HEK293 (cell line): Measurements from ENCODE around the gene CPNE9.

Experiments used
- CTCF ChIA-PET: fragments of 350-600 bp; formaldehyde crosslinking; extraction: SDS; loops from one replicate; lab custom pipeline; 2021; ENCODE audit warnings: antibody characterized with exemption; lab: Yijun Ruan, JAX
- POLR2A ChIA-PET: fragments of 300-600 bp; formaldehyde crosslinking; extraction: SDS; loops from one replicate; lab custom pipeline; 2020; ENCODE audit warnings: antibody characterized with exemption, inconsistent platforms; lab: Yijun Ruan, JAX
- H3K27ac ChIP-seq: fragments of 200-500 bp; sonication (Bioruptor generic); 2 replicates; pipeline ENCODE4 v1.5.1; 2014; ENCODE audit warnings: low read depth, low read length, control low read depth, inconsistent platforms; ENCODE audit errors: extremely low read depth
- H3K36me3 ChIP-seq, 2 experiments: fragments of 200-500 bp in 1 of 2; sonication (Bioruptor generic) in 1 of 2; 1 replicate in 1 of 2; 2 replicates in 1 of 2; pipeline ENCODE4 v1.5.1; 2014 to 2017; ENCODE audit warnings: inconsistent platforms in 2 of 2, low read length in 2 of 2; ENCODE audit not compliant: control insufficient read depth in 2 of 2, insufficient read depth in 1 of 2
- H3K4me1 ChIP-seq: fragments of 200-500 bp; sonication (Bioruptor generic); 2 replicates; pipeline ENCODE4 v1.5.1; 2014; ENCODE audit warnings: mild to moderate bottlenecking, low read length, inconsistent platforms; ENCODE audit not compliant: control insufficient read depth, insufficient read depth
- H3K4me3 ChIP-seq: 2 replicates; pipeline ENCODE4 v1.5.1; 2011; ENCODE audit warnings: low read depth, mild to moderate bottlenecking, control low read depth, low read length, moderate library complexity
- H3K9me3 ChIP-seq: fragments of 200-500 bp; sonication (Bioruptor generic); 2 replicates; pipeline ENCODE4 v1.5.1; 2014; ENCODE audit warnings: low read depth, low read length, inconsistent platforms; ENCODE audit not compliant: control insufficient read depth, insufficient read depth
- HOXA7 ChIP-seq: sonication (generic); formaldehyde crosslinking; IDR thresholded peaks from 2 replicates; pipeline ENCODE4 v1.8.1; 2022; ENCODE audit warnings: missing genetic modification reagents, borderline replicate concordance
- SP2 ChIP-seq: fragments of 450-650 bp; formaldehyde crosslinking; IDR thresholded peaks from 2 replicates; pipeline ENCODE4 v1.5.1; 2016; ENCODE audit warnings: missing biosample characterization, missing genetic modification characterization
- ZBTB8A ChIP-seq: fragments of 450-650 bp; formaldehyde crosslinking; IDR thresholded peaks from 2 replicates; pipeline ENCODE4 v1.5.1; 2016; ENCODE audit warnings: missing biosample characterization, missing genetic modification characterization
- ZEB2 ChIP-seq: fragments of 450-650 bp; formaldehyde crosslinking; IDR thresholded peaks from 2 replicates; pipeline ENCODE4 v1.5.1; 2016; ENCODE audit warnings: missing biosample characterization, missing genetic modification characterization
- ZIC2 ChIP-seq: fragments of 450-650 bp; formaldehyde crosslinking; IDR thresholded peaks from 2 replicates; pipeline ENCODE4 v1.5.1; 2016; ENCODE audit warnings: missing biosample characterization, missing genetic modification characterization
- ZNF132 ChIP-seq: fragments of 450-650 bp; formaldehyde crosslinking; IDR thresholded peaks from 2 replicates; pipeline ENCODE4 v1.5.1; 2017; ENCODE audit warnings: missing biosample characterization, missing genetic modification characterization, borderline replicate concordance
- ZNF341 ChIP-seq: fragments of 450-650 bp; formaldehyde crosslinking; IDR thresholded peaks from 2 replicates; pipeline ENCODE4; 2016; ENCODE audit warnings: low read depth, missing biosample characterization, missing genetic modification characterization
- ZNF416 ChIP-seq: fragments of 450-650 bp; formaldehyde crosslinking; IDR thresholded peaks from 2 replicates; pipeline ENCODE4 v1.5.1; 2016; ENCODE audit warnings: missing biosample characterization, missing genetic modification characterization
- ZNF433 ChIP-seq: fragments of 450-650 bp; formaldehyde crosslinking; IDR thresholded peaks from 2 replicates; pipeline ENCODE4 v1.5.1; 2016; ENCODE audit warnings: missing biosample characterization, missing genetic modification characterization, low read depth
- ZNF501 ChIP-seq: fragments of 450-650 bp; formaldehyde crosslinking; IDR thresholded peaks from 2 replicates; pipeline ENCODE4 v1.5.1; 2016; ENCODE audit warnings: missing biosample characterization, missing genetic modification characterization
- ZNF529 ChIP-seq: fragments of 450-650 bp; formaldehyde crosslinking; IDR thresholded peaks from 2 replicates; pipeline ENCODE4 v1.5.1; 2017; ENCODE audit warnings: missing genetic modification characterization, missing biosample characterization; ENCODE audit not compliant: insufficient replicate concordance
- ZNF664 ChIP-seq: fragments of 450-650 bp; formaldehyde crosslinking; IDR thresholded peaks from 2 replicates; pipeline ENCODE4 v1.5.1; 2016; ENCODE audit warnings: missing biosample characterization, missing genetic modification characterization
- ZNF768 ChIP-seq: fragments of 450-650 bp; formaldehyde crosslinking; IDR thresholded peaks from 2 replicates; pipeline ENCODE4 v1.5.1; 2018; ENCODE audit warnings: missing biosample characterization, mild to moderate bottlenecking, missing genetic modification characterization
- ZNF777 ChIP-seq: fragments of 450-650 bp; formaldehyde crosslinking; IDR thresholded peaks from 2 replicates; pipeline ENCODE4 v1.5.1; 2017; ENCODE audit warnings: missing biosample characterization, missing genetic modification characterization, borderline replicate concordance
- TF ChIP-seq, protein P1 (sequence below): fragments of 450-650 bp; formaldehyde crosslinking; IDR thresholded peaks from 2 replicates; pipeline ENCODE4 v1.5.1; 2017; ENCODE audit warnings: missing biosample characterization, missing genetic modification characterization
- TF ChIP-seq, protein P2 (sequence below): fragments of 450-650 bp; formaldehyde crosslinking; IDR thresholded peaks from 2 replicates; pipeline ENCODE4 v1.5.1; 2017; ENCODE audit warnings: missing biosample characterization, missing genetic modification characterization
- TF ChIP-seq, protein P3 (sequence below): fragments of 450-650 bp; formaldehyde crosslinking; IDR thresholded peaks from 2 replicates; pipeline ENCODE4 v1.5.1; 2016; ENCODE audit warnings: missing biosample characterization, missing genetic modification characterization
- TF ChIP-seq, protein P4 (sequence below): fragments of 450-650 bp; formaldehyde crosslinking; IDR thresholded peaks from 2 replicates; pipeline ENCODE4 v1.5.1; 2017; ENCODE audit warnings: missing biosample characterization, mild to moderate bottlenecking, missing genetic modification characterization, moderate library complexity
- TF ChIP-seq, protein P5 (sequence below): fragments of 450-650 bp; formaldehyde crosslinking; IDR thresholded peaks from 2 replicates; pipeline ENCODE4 v1.5.1; 2016; ENCODE audit warnings: missing biosample characterization, missing genetic modification characterization

The CPNE9 gene

DNA sequence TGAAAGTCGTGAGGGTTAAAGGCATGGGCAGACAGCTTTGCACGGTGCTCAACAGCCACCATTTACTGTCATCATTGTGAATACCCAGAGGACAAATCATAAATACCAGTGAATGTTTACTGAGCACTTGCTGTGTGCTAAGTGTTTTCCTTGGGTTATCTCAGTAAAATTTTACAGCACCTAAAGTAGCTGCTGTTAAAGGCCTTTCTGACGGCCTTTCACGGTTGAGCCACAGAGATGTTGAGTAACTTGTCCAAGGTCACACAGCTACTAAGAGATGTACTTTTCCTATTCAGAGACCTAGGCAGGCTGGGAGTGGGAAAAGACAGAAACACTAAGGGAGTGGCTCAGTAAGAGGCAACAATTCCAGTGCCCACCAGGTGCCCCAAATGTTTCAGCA, 393 bp upstream of the CPNE9 start:
- H3K9me3 ChIP-seq: no peaks in the 10 kb centered on the region
- ChIA-PET POLR2A (no interaction called here), CTCF (interaction anchor here (0.6 to 0.8 kb wide), 2 partner anchors 202 to 410 kb away, joined by 3 read pairs; no protein-coding TSS in a partner anchor)
- no peak overlapping the region for H3K4me3 ChIP-seq
- TF ChIP-seq ZNF132 (tag by site-specific recombination) (no peak), ZNF768 (tag by site-specific recombination) (peak; percentile 87), ZNF501 (no peak), ZBTB8A (tag by site-specific recombination) (no peak), ZNF777 (no peak), ZNF664 (tag by site-specific recombination) (peak; percentile 95)
- TF ChIP-seq, protein P1, sequence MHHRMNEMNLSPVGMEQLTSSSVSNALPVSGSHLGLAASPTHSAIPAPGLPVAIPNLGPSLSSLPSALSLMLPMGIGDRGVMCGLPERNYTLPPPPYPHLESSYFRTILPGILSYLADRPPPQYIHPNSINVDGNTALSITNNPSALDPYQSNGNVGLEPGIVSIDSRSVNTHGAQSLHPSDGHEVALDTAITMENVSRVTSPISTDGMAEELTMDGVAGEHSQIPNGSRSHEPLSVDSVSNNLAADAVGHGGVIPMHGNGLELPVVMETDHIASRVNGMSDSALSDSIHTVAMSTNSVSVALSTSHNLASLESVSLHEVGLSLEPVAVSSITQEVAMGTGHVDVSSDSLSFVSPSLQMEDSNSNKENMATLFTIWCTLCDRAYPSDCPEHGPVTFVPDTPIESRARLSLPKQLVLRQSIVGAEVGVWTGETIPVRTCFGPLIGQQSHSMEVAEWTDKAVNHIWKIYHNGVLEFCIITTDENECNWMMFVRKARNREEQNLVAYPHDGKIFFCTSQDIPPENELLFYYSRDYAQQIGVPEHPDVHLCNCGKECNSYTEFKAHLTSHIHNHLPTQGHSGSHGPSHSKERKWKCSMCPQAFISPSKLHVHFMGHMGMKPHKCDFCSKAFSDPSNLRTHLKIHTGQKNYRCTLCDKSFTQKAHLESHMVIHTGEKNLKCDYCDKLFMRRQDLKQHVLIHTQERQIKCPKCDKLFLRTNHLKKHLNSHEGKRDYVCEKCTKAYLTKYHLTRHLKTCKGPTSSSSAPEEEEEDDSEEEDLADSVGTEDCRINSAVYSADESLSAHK (tag by site-specific recombination): no peak
- H3K36me3 ChIP-seq: peaks cover 0 to 33% of the 10 kb centered on the region in 2 experiments; a peak in 2 of 3 replicates
- 0 out of 2 replicates have a peak, but pooled peaks cover 2% of the 10 kb centered on the region for H3K4me1 ChIP-seq
- no peak overlapping the region for H3K27ac ChIP-seq

DNA sequence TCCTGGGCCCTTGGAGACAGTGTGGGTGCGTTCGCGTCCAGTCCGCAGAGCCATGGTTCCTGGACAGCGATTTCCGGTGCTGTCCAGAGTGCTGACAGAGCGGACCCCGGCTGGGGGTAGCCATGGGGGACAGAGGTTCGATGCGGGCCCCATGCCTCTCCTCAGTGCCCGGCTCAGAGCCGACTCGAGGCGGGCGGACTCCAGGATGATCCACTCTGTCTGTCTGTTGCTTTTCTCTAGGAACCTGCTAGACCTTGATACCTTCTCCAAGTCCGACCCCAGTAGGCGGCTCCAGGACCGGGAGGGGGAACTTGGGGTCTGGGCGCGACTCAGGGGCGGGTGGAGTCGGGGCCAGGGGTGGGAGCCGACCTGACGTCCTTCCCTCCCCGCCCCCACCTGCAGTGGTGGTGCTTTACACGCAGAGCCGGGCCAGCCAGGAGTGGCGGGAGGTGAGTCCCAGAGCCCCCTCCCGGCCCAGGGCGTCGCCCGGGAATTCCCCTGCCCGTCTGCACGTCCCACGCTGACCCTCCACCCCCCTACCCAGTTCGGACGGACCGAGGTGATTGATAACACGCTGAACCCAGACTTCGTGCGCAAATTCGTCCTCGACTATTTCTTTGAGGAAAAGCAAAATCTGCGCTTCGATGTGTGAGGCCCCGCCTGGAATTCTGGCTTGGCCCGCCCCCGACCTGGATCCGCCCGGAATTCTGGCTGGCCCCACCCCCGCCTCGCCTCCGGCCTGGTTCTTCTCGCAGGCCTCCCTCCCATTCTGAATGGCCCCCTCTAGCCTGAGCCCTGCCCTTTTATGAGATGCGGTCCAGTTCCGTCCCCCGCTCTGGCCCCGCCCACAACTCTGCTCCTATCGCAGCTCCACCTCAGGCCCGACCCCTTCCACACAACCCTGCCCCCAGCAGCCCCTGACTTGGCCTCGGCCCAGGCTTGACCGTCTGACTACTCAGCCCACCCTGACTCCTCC, 1.0 kb downstream of the CPNE9 start:
- Histone ChIP-seq H3K36me3 (peaks cover 0 to 24% of the 10 kb centered on the region in 2 experiments; a peak in 2 of 3 replicates), H3K27ac (no peak overlapping the region), H3K4me3 (peak overlapping the region; percentile 29), H3K4me1 (0 out of 2 replicates have a peak, but pooled peaks cover 2% of the 10 kb centered on the region), H3K9me3 (no peaks in the 10 kb centered on the region)
- POLR2A ChIA-PET: interaction anchor here (0.7 kb wide), 1 partner anchor 17 kb away, joined by 4 read pairs; no protein-coding TSS in a partner anchor
- CTCF ChIA-PET: no interaction called here
- TF ChIP-seq ZNF433 (tag by site-specific recombination): no peak
- peak; percentile 78 for TF ChIP-seq ZNF341
- 0 out of 2 replicates have a peak, but pooled peaks have one; percentile 73 for TF ChIP-seq HOXA7
- TF ChIP-seq ZEB2 (tag by site-specific recombination): no peak
- TF ChIP-seq, protein P2, sequence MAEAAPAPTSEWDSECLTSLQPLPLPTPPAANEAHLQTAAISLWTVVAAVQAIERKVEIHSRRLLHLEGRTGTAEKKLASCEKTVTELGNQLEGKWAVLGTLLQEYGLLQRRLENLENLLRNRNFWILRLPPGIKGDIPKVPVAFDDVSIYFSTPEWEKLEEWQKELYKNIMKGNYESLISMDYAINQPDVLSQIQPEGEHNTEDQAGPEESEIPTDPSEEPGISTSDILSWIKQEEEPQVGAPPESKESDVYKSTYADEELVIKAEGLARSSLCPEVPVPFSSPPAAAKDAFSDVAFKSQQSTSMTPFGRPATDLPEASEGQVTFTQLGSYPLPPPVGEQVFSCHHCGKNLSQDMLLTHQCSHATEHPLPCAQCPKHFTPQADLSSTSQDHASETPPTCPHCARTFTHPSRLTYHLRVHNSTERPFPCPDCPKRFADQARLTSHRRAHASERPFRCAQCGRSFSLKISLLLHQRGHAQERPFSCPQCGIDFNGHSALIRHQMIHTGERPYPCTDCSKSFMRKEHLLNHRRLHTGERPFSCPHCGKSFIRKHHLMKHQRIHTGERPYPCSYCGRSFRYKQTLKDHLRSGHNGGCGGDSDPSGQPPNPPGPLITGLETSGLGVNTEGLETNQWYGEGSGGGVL (tag by site-specific recombination): peak; percentile 98
- TF ChIP-seq SP2: peak; percentile 78
- TF ChIP-seq, protein P3, sequence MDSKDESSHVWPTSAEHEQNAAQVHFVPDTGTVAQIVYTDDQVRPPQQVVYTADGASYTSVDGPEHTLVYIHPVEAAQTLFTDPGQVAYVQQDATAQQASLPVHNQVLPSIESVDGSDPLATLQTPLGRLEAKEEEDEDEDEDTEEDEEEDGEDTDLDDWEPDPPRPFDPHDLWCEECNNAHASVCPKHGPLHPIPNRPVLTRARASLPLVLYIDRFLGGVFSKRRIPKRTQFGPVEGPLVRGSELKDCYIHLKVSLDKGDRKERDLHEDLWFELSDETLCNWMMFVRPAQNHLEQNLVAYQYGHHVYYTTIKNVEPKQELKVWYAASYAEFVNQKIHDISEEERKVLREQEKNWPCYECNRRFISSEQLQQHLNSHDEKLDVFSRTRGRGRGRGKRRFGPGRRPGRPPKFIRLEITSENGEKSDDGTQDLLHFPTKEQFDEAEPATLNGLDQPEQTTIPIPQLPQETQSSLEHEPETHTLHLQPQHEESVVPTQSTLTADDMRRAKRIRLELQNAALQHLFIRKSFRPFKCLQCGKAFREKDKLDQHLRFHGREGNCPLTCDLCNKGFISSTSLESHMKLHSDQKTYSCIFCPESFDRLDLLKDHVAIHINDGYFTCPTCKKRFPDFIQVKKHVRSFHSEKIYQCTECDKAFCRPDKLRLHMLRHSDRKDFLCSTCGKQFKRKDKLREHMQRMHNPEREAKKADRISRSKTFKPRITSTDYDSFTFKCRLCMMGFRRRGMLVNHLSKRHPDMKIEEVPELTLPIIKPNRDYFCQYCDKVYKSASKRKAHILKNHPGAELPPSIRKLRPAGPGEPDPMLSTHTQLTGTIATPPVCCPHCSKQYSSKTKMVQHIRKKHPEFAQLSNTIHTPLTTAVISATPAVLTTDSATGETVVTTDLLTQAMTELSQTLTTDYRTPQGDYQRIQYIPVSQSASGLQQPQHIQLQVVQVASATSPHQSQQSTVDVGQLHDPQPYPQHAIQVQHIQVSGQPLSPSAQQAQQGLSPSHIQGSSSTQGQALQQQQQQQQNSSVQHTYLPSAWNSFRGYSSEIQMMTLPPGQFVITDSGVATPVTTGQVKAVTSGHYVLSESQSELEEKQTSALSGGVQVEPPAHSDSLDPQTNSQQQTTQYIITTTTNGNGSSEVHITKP (tag by site-specific recombination): peak; percentile 74
- TF ChIP-seq, protein P4, sequence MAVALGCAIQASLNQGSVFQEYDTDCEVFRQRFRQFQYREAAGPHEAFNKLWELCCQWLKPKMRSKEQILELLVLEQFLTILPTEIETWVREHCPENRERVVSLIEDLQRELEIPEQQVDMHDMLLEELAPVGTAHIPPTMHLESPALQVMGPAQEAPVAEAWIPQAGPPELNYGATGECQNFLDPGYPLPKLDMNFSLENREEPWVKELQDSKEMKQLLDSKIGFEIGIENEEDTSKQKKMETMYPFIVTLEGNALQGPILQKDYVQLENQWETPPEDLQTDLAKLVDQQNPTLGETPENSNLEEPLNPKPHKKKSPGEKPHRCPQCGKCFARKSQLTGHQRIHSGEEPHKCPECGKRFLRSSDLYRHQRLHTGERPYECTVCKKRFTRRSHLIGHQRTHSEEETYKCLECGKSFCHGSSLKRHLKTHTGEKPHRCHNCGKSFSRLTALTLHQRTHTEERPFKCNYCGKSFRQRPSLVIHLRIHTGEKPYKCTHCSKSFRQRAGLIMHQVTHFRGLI (tag by site-specific recombination): no peak
- no peak for TF ChIP-seq ZNF529 (tag by site-specific recombination)
- TF ChIP-seq ZNF416: no peak
- TF ChIP-seq ZIC2: peak; percentile 71
- TF ChIP-seq, protein P5, sequence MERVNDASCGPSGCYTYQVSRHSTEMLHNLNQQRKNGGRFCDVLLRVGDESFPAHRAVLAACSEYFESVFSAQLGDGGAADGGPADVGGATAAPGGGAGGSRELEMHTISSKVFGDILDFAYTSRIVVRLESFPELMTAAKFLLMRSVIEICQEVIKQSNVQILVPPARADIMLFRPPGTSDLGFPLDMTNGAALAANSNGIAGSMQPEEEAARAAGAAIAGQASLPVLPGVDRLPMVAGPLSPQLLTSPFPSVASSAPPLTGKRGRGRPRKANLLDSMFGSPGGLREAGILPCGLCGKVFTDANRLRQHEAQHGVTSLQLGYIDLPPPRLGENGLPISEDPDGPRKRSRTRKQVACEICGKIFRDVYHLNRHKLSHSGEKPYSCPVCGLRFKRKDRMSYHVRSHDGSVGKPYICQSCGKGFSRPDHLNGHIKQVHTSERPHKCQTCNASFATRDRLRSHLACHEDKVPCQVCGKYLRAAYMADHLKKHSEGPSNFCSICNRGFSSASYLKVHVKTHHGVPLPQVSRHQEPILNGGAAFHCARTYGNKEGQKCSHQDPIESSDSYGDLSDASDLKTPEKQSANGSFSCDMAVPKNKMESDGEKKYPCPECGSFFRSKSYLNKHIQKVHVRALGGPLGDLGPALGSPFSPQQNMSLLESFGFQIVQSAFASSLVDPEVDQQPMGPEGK (tag by site-specific recombination): peak; percentile 73
